GM23248 (cell line): ENCODE results near the gene CDH20.

Experiments
- EZH2 ChIP-seq: fragments of 200-600 bp; sonication (generic); IDR thresholded peaks from 2 replicates; pipeline ENCODE4 v1.6.1; 2018; ENCODE audit warnings: antibody characterized with exemption, mild to moderate bottlenecking; ENCODE audit not compliant: insufficient read depth, poor library complexity, severe bottlenecking
- EZH2phosphoT487 ChIP-seq: fragments of 200-600 bp; sonication (generic); IDR thresholded peaks from 2 replicates; pipeline ENCODE4 v1.6.1; 2018; ENCODE audit warnings: antibody characterized with exemption, moderate library complexity, mild to moderate bottlenecking, low read depth; ENCODE audit not compliant: insufficient read depth

GRCh38 chr18:61331051-61331450 is 2.2 kb upstream of the CDH20 start:
- no peak for TF ChIP-seq EZH2
- no peak for TF ChIP-seq EZH2phosphoT487
